ENCODE data around the gene PTPN3.

Gene PTPN3

DNA sequence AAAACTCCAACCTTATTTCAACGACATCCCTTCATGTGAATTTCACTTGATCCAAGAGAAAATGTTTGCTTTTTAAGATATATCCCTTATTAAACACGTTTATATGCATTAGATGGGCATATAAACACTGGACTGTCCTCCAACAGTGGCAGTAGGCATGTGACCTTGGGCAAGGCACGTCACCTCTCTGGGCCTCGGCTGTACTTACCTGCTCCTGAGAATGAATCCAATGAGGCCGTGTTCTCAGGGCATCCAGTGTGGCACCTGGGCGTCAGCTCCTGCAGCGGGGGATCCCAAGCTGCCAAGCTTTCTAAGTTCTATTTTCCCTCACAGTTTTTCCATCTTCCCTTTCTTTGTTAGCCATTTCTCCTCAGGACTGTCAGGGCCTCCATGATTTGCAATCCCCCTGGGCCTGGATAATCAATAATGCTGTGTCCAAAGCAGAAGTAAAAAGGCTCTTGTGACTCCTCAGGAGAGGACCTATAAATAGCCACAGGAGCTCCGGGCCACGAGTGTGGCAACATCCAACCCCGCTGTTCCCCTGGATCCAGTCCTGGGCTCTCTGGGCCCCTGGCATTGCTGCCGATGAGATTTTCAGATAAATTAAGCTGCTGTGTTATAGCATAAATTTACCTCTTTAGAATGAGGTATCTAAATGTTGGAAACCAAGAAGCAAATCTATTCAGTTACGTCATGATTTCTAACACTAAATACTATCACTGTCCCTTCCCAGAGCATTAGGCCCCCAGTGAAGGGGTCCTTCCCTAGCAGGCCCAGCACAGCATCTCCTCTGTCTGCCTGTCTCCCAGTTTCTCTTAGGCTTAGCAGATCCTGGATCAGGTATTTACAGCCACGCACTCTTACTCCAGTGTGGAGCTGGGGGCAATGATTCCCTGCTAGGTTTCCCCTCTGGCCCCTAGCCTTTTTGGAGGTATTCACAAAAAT lies 76.8 kb downstream of the PTPN3 start:
- no peak for DNase-seq (ENCODE audit: low read depth)
- H3K4me3 ChIP-seq (replicated peaks; ENCODE audit: low read depth, low read length) = no peak overlapping the region
- TF ChIP-seq, protein P1, sequence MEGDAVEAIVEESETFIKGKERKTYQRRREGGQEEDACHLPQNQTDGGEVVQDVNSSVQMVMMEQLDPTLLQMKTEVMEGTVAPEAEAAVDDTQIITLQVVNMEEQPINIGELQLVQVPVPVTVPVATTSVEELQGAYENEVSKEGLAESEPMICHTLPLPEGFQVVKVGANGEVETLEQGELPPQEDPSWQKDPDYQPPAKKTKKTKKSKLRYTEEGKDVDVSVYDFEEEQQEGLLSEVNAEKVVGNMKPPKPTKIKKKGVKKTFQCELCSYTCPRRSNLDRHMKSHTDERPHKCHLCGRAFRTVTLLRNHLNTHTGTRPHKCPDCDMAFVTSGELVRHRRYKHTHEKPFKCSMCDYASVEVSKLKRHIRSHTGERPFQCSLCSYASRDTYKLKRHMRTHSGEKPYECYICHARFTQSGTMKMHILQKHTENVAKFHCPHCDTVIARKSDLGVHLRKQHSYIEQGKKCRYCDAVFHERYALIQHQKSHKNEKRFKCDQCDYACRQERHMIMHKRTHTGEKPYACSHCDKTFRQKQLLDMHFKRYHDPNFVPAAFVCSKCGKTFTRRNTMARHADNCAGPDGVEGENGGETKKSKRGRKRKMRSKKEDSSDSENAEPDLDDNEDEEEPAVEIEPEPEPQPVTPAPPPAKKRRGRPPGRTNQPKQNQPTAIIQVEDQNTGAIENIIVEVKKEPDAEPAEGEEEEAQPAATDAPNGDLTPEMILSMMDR (IDR thresholded peaks at IDR 0.05; ENCODE audit: low read length, missing control alignments) = no peak

DNA sequence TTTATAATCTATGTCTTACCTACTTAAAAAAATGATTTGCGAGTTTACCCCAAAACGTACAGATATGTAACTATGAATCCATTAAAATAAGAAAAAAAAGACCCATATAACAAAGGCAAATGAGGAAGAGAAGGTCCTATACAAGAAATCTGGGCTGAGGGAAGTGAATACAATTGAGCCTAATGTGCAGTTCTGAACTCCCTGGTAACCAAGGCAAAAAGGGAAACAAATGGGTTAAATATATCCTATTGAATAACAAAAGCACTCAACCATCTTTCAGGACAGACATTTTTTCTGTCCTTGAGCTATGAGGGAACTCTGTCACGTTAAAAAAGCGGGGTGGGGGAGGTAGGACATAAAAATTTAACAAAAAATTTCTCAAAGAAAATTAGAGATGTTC lies 78.6 kb downstream of the PTPN3 start:
- TF ChIP-seq, protein P1 (IDR thresholded peaks at IDR 0.05; ENCODE audit: low read length, missing control alignments) = no peak
- DNase-seq (ENCODE audit: low read depth) = no peak
- H3K4me3 ChIP-seq (replicated peaks; ENCODE audit: low read depth, low read length) = no peak overlapping the region

DNA sequence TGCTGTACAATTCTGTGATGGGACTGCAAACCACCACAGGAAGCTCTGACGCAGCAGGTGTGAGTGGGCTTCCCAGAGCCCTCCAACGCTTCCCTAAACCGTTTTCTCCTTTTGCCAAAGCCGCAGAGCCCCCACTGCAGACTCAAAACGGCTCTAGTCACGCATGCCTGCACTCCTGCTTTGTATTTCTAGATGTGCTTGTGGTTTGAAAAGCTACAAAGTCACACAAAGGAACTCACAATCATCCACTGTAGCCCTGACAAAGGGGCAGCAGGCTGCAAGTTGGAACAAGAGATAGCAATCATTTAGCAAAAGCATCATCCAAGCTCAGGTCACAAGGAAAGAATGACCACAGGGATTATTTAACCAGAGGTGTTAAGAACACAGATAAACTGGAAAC lies 79.3 kb downstream of the PTPN3 start:
- H3K4me3 ChIP-seq (replicated peaks; ENCODE audit: low read depth, low read length) = no peak overlapping the region
- DNase-seq (ENCODE audit: low read depth) = no peak
- TF ChIP-seq, protein P1 (IDR thresholded peaks at IDR 0.05; ENCODE audit: low read length, missing control alignments) = no peak

DNA sequence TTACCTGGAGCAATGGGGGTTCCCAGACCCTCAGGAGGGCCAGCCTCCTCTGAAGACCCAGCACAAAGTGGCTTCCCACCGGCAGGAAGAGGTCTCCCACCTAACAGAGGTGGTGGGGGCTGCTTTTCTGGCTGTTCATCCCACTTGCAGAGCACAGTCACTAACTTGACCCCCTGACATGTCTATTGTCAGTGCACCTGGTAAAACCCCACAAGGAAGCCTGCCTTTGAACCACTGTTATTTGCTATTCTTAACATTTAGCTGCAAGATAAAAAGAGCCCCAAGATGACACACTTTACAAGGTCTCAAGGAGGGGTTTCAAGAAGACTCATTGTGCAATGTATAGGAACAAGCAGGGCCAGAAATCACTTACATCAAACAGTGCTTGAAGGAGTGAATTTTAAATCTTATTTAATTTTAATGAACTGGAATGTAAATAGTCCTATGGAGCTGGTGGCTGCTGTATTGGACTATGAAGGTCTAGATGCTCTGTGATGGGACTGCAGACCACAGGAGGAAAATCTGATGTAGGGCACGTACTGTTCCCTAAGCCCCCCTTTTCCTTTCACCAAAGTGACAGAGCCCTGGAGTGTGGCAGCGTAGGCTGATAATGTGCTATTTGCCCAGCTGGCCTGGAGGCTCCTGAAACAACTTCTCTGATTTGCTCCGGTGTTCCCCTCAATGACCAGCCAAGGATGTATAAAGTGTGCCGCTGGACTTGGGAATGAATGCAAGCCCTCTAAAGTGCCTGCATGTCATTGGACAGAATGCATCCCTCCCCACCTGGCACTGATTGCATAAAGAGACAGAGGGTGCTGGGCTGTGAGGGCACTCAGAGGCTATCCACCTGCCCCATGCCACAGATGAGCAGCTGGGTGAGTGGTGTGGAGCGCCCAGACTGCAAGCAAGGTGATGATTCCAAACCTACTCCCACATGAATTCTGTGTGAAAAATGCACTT lies 80.2 kb downstream of the PTPN3 start:
- no peak overlapping the region for H3K4me3 ChIP-seq (replicated peaks; ENCODE audit: low read depth, low read length)
- TF ChIP-seq, protein P1 (IDR thresholded peaks at IDR 0.05; ENCODE audit: low read length, missing control alignments) = no peak
- no peak for DNase-seq (ENCODE audit: low read depth)

DNA sequence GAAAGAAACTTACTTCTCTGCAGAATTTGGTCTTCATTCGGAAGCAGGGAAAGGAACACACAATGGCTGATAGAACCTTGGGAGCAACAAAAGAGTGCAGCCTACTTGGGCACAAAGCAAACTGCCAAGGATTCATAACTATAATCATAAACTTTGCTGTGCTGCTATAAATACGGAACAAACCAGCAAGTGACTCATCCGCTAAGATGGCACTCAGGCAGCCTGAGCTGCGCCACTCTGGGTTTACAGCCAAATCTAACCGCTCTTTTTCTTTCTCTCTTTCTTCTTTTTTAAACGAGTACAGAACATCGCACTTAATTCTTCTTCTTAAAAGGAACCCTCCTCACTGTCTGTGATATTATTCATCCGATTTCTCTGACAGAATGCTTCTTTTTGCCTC lies 81.1 kb downstream of the PTPN3 start:
- no peak overlapping the region for H3K4me3 ChIP-seq (replicated peaks; ENCODE audit: low read depth, low read length)
- no peak for DNase-seq (ENCODE audit: low read depth)
- TF ChIP-seq, protein P1 (IDR thresholded peaks at IDR 0.05; ENCODE audit: low read length, missing control alignments) = no peak

DNA sequence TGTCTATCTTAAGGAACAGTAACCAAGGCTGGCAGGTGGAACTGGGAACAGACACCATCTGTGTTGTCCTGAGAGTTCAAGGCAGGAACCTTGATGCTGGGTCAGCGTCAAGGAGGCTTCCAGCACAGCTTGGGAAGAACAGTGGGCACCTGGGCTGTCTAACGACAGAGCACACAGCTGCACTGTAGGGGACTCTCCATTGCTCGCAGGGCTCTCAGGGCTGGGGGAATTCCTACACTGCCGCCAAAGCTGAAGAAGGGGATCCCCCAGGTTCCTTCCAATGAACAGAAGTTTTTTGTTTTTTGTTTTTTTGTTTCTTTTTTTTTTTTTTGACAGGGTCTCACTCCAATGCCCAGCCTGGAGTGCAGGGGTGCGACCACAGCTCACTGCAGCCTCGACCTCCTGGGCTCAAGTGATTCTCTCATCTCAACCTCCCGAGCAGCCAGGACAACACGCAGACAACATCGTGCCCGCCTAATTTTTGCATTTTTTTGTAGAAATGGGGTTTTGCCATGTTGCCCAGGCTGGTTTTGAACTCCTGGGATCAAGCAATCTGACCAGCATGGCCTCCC lies 81.9 kb downstream of the PTPN3 start:
- no peak overlapping the region for H3K4me3 ChIP-seq (replicated peaks; ENCODE audit: low read depth, low read length)
- TF ChIP-seq, protein P1 (IDR thresholded peaks at IDR 0.05; ENCODE audit: low read length, missing control alignments) = no peak
- DNase-seq (ENCODE audit: low read depth) = no peak
